Pancreas (tissue), 10 donors: ENCODE data around the gene ZBBX. TPM values are rescaled to one million over a fixed set of nuclear protein-coding genes. Genes with fewer than 3 reads are reported as not detected.

ENCODE experiments used
- ATAC-seq, 4 donors: fragments of 200-7000 bp; cut with Tn5 transposase; one replicate each; pipeline versions ENCODE4 v1.8.0 to v1.9.1; 2020; ENCODE audit warnings: mild to moderate bottlenecking in 4 of 4, moderate library complexity in 4 of 4
- DNase-seq, 6 donors: peaks; one replicate each; pipeline ENCODE4 v3.0.0-alpha.2; 2020
- FAIRE-seq: peaks from 2 replicates; lab custom pipeline; 2012; peaks lifted over from hg19 to GRCh38; lab: Jason Lieb, UNC
- H3K27ac ChIP-seq, 4 donors: fragments of 200-600 bp; sonication (generic); 1 replicate in 3 of 4; 2 replicates in 1 of 4; pipeline versions ENCODE4 v1.5.0 to v1.8.0; 2020
- H3K27me3 ChIP-seq, 4 donors: fragments of 200-600 bp; one replicate each; pipeline ENCODE4 v1.8.0; 2021
- H3K36me3 ChIP-seq, 3 donors: fragments of 200-600 bp; sonication (generic) in 1 of 3; one replicate each; pipeline versions ENCODE4 v1.5.0 to v1.8.0; 2020 to 2021
- H3K4me1 ChIP-seq, 3 donors: fragments of 200-600 bp; one replicate each; pipeline ENCODE4 v1.8.0; 2021
- H3K4me3 ChIP-seq, 4 donors: fragments of 200-600 bp; sonication (generic) in 2 of 4; one replicate each; pipeline versions ENCODE4 v1.5.0 to v1.8.0; 2020 to 2021
- H3K9me3 ChIP-seq, 4 donors: fragments of 200-600 bp; one replicate each; pipeline ENCODE4 v1.8.0; 2021
- CTCF ChIP-seq, 4 donors: fragments of 200-600 bp; sonication (generic) in 3 of 4; IDR thresholded peaks; one replicate each; pipeline versions ENCODE4 v1.5.0 to v1.8.0; 2021; ENCODE audit warnings: antibody characterized with exemption in 4 of 4
- WGBS, 2 donors: extraction: QIAGEN DNeasy Blood & Tissue Kit; methylation state at CpG; one replicate each; pipeline ENCODE4 v1.1.7; 2013; 5-methylcytosine and 5-hydroxymethylcytosine counted together
- intact Hi-C, 3 donors: fragments of 100-400 bp; cut with DNase I; formaldehyde crosslinking; loops; one replicate each; pipeline versions ENCODE4 v1.11.1 to v1.14.2; 2022
- polyA plus RNA-seq, 2 donors: library from polyadenylated mRNA; stranded (reverse); fragments of 200-250 nt; gene quantifications; one replicate each; pipeline ENCODE4 v1.2.3, GENCODE V29; 2013
- total RNA-seq, 6 donors: library from RNA; stranded (reverse); fragmentation: NEBNext Ultra II Directional in 4 of 6; extraction: Animal tissue kit (Norgen Biotek cat#: 25700) in 4 of 6; gene quantifications; one replicate each; pipeline versions ENCODE4 v1.2.1 to v1.2.4, GENCODE V29; 2021 to 2023
- donor health status: healthy with polysubstance abuse.
- donor health status: DM: no; HTN: no; CAD: no; lungs with moderate emphysema.
- donor health status: DM: no; HTN: no; CAD: no.
- donor health status: control.
- donor health status: control.
- donor health status: Bipolar disorder and iron deficiency.
- donor health status: DM: yes; HTN: yes; CAD: no.
- donor health status: DM: no; HTN: no; CAD: no.
- donor health status: DM: no; HTN: no; CAD: no.
- donor health status: DM: yes; HTN: yes; CAD: no.

Gene ZBBX
- total and polyA plus RNA-seq, 8 donors = 0.26 TPM; not detected in 7

GRCh38 chr3:167302678-167303077 is 77.4 kb downstream of the ZBBX start:
- H3K36me3 ChIP-seq = no peaks in the 10 kb centered on the region
- no peak for DNase-seq
- no peaks in the 10 kb centered on the region for H3K9me3 ChIP-seq
- WGBS, 2 donors = 74 to 80% methylated on average over 2 of the region's 2 CpGs
- no peaks in the 10 kb centered on the region for H3K4me1 ChIP-seq
- H3K4me3 ChIP-seq = no peak overlapping the region
- intact Hi-C loops = no loop called here
- FAIRE-seq = no peak
- ATAC-seq = no peak
- no peak for TF ChIP-seq CTCF (IDR thresholded peaks at IDR 0.05)
- H3K27ac ChIP-seq = no peak overlapping the region
- no peaks in the 10 kb centered on the region for H3K27me3 ChIP-seq

GRCh38 chr3:167300207-167300606 is 79.9 kb downstream of the ZBBX start:
- no peak for FAIRE-seq
- Histone ChIP-seq H3K4me1 (no peaks in the 10 kb centered on the region), H3K36me3 (no peaks in the 10 kb centered on the region), H3K9me3 (no peaks in the 10 kb centered on the region), H3K4me3 (no peak overlapping the region), H3K27me3 (no peaks in the 10 kb centered on the region), H3K27ac (no peak overlapping the region)
- no peak for DNase-seq
- no peak for ATAC-seq
- no peak for TF ChIP-seq CTCF (IDR thresholded peaks at IDR 0.05)
- intact Hi-C loops = no loop called here

GRCh38 chr3:167289435-167289834 is 90.7 kb downstream of the ZBBX start:
- DNase-seq = no peak

GRCh38 chr3:167288737-167289136 is 91.4 kb downstream of the ZBBX start:
- ATAC-seq = no peak
- intact Hi-C loops = no loop called here
- H3K36me3 ChIP-seq = no peaks in the 10 kb centered on the region
- H3K27me3 ChIP-seq = no peaks in the 10 kb centered on the region
- no peak for TF ChIP-seq CTCF (IDR thresholded peaks at IDR 0.05)
- no peak for DNase-seq
- H3K9me3 ChIP-seq = no peaks in the 10 kb centered on the region
- H3K27ac ChIP-seq = no peak overlapping the region
- no peak overlapping the region for H3K4me3 ChIP-seq
- peaks cover 0 to 13% (median 12%) of the 10 kb centered on the region in 3 donors for H3K4me1 ChIP-seq
- FAIRE-seq = peak; percentile 45

More at GRCh38 chr3:167289435-167289834, 90.7 kb downstream of the ZBBX start:
- H3K27ac ChIP-seq = no peak overlapping the region
- WGBS, 2 donors = 93 to 96% methylated on average over 8 of the region's 8 CpGs
- no peaks in the 10 kb centered on the region for H3K9me3 ChIP-seq
- no peak for FAIRE-seq
- H3K27me3 ChIP-seq = no peaks in the 10 kb centered on the region
- no peaks in the 10 kb centered on the region for H3K36me3 ChIP-seq
- peaks cover 0 to 13% (median 12%) of the 10 kb centered on the region in 3 donors for H3K4me1 ChIP-seq
- no peak for ATAC-seq
- intact Hi-C loops = no loop called here
- no peak overlapping the region for H3K4me3 ChIP-seq
- TF ChIP-seq CTCF (IDR thresholded peaks at IDR 0.05) = no peak

- DNase-seq (no peak), ATAC-seq (peak; percentile 61 to 87 (median 81)), FAIRE-seq (no peak)
- no peak overlapping the region for H3K27ac ChIP-seq
- H3K9me3 ChIP-seq = no peaks in the 10 kb centered on the region
- intact Hi-C loops = no loop called here
- H3K4me3 ChIP-seq = no peak overlapping the region
- WGBS, 2 donors = 8 to 10% methylated on average over 3 of the region's 3 CpGs
- peaks cover 0 to 13% (median 12%) of the 10 kb centered on the region in 3 donors for H3K4me1 ChIP-seq
- no peaks in the 10 kb centered on the region for H3K27me3 ChIP-seq
- no peak for TF ChIP-seq CTCF (IDR thresholded peaks at IDR 0.05)
- no peaks in the 10 kb centered on the region for H3K36me3 ChIP-seq
These were observed 92.8 kb downstream of the ZBBX start for GRCh38 chr3:167287308-167287707.
